Measurements from ENCODE around the gene CX3CR1.
"Not testable (repeated sequence)": the region's sequence is repeated elsewhere in the genome, so short reads cannot be mapped to it uniquely, and the experiment has no call there.

Gene CX3CR1

DNA sequence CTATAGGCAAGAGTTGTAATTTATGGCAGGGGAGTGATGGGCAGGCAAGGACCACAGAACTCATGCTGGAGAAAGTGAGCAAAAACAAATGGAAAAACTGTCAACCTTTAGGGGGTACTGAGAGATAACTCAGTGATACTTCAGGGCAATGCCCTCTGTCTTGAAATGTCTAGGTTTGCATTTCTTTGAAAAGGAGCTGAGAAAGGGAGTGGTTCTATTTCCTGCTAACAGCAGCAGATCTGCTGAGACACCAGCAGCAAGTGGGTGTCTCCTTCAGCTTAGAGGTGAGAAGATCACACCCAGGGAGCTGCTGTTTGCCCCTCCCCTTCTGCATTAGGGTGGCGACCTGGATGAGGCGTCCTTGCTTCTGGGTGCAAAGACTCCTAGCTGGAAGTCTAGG lies 45.2 kb downstream of the CX3CR1 start:
- DNase-seq: no peak

GRCh38 chr3:39232859-39233258 lies 47.0 kb downstream of the CX3CR1 start:
- in situ Hi-C loops (cut with HindIII; ENCODE audit: low pct_ligation_motif_present, low pct_unique_long_range_greater_than_20kb, low sequenced_read_pairs): no loop called here
- no peak for DNase-seq

More for the DNA sequence above, 45.2 kb downstream of the CX3CR1 start:
- in situ Hi-C loops (cut with HindIII; ENCODE audit: low pct_ligation_motif_present, low pct_unique_long_range_greater_than_20kb, low sequenced_read_pairs): no loop called here

DNA sequence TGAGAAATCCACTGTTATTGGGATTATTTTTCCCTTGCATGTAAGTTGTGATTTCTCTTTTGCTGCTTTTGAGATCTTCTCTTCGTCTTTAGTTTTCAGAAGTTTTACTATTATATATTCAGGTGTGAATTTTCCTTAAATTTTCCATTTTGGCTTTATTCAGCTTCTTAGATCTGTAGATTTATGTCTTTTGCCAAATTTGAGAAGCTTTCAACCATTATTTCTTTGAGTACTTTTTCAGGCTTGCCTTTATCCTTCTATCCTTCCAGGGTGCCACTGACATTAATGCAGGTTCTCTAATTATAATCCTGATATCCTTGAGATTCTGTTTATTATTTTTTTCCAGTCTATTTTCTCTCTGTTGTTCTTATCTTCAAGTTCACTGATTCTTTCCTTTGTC lies 49.4 kb downstream of the CX3CR1 start:
- in situ Hi-C loops (cut with HindIII; ENCODE audit: low pct_ligation_motif_present, low pct_unique_long_range_greater_than_20kb, low sequenced_read_pairs): no loop called here
- no peak for DNase-seq

DNA sequence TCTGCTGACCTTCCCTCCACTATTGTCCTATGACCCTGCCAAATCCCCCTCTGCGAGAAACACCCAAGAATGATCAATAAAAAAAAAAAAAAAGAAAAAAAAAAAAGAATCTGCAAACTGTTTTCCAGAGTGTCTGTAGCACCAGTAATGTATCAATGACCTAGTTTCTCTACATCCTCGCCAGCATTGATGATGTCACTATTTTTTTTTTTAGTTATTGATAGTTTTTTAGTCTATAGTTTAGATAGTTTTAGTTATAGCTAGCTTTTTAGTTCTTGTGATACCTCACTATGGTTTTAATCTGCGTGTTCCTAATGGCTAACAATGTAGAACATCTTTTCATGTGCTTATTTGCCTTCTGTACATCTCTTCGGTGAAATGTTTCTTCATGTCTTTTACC lies 51.3 kb downstream of the CX3CR1 start:
- in situ Hi-C loops (cut with HindIII; ENCODE audit: low pct_ligation_motif_present, low pct_unique_long_range_greater_than_20kb, low sequenced_read_pairs): no loop called here
- DNase-seq: no peak

GRCh38 chr3:39227596-39227995 lies 52.2 kb downstream of the CX3CR1 start:
- DNase-seq; in situ Hi-C loops (cut with HindIII; ENCODE audit: low pct_ligation_motif_present, low pct_unique_long_range_greater_than_20kb, low sequenced_read_pairs): not testable (repeated sequence)

- in situ Hi-C loops (cut with HindIII; ENCODE audit: low pct_ligation_motif_present, low pct_unique_long_range_greater_than_20kb, low sequenced_read_pairs): no loop called here
- DNase-seq: no peak
Measured at GRCh38 chr3:39226106-39226741, 53.6 kb downstream of the CX3CR1 start.

GRCh38 chr3:39224288-39224687 lies 55.5 kb downstream of the CX3CR1 start:
- no peak for DNase-seq
- in situ Hi-C loops (cut with HindIII; ENCODE audit: low pct_ligation_motif_present, low pct_unique_long_range_greater_than_20kb, low sequenced_read_pairs): no loop called here

DNA sequence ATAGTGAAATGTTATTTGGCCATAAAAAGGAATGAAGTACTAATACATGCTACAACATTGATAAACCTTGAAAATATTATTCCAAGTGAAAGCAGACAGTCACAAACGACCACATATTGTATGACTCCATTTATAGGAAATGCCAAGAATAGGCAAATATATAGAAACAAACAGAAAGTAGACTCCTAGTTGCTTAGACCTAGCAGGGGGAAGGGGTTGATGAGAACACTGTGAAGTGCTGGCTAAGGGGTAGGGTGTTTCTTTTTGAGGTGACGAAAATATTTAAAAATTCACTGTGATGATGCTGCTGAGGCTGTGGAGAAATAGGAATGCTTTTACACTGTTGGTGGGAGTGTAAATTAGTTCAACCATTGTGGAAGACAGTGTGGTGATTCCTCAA lies 56.9 kb downstream of the CX3CR1 start:
- in situ Hi-C loops (cut with HindIII; ENCODE audit: low pct_ligation_motif_present, low pct_unique_long_range_greater_than_20kb, low sequenced_read_pairs): no loop called here
- no peak for DNase-seq

DNA sequence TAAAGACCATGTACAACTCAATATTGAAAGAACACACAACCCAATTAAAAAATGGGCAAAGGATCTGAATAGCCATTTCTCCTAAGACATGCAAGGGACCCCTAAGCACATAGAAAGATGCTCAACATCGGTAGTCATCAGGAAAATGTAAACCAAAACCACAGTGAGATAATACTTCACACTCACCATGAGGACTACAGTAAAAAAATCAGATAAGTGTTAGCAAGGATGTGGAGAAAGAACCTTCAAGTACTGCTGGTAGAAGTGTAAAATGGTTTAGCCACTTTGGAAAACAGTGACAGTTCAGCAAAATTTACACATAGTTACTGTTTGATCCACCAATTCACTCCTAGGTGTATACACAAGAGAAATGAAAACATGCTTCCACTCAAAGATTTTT lies 57.4 kb downstream of the CX3CR1 start:
- no peak for DNase-seq
- in situ Hi-C loops (cut with HindIII; ENCODE audit: low pct_ligation_motif_present, low pct_unique_long_range_greater_than_20kb, low sequenced_read_pairs): no loop called here

DNA sequence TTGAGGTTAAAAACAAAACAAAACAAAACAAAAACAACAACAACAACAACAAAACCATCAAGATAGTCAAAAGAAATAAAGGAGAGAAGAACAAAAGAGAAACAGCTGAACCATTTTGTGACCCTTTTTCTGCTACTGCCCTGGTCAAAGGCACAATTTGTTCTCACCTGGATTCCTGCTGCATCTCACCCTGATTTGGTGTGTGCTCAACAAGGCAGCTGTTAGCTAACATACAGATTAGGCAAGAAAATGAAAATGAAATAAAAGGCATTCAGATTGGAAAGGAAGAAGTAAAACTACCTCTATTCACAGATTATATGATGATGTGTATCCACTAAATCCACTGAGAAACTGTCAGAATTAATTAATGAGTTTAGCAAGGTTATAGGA lies 58.7 kb downstream of the CX3CR1 start:
- in situ Hi-C loops (cut with HindIII; ENCODE audit: low pct_ligation_motif_present, low pct_unique_long_range_greater_than_20kb, low sequenced_read_pairs): no loop called here
- DNase-seq: no peak

DNA sequence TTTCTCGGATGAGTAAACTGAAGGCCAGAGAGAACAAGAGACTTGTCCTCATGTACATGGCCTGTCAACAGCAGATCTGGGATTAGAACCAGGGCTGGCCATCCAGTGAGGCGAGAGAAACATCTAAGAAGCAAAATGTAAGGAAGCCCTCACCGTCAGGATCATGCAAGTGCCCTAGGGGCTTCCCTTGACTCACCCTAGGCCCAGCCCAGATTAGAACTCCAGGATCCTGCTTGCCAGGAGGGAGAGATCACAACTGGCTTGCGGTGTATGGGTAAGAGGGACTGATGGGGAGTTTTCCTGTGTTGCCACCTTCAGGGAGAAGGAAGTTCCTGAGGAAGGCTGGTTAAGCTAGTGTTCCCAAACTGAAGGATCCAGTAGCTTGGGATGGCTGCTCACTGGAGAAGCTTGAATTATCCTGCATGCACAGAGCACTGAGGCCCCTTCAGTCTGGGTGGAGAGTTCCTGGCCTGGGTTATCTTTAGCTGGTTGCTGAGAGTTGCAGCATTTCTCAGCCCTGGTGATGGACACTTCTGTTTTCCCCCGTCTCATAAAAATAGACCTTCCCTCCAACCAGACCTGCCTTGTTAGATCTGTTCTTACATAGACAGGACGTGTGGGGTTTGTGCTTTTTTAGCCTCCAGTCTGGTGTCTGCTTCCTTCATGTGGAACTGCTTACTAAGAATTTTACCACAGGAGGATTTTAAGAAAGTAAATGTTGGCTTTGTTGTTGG lies 59.3 kb downstream of the CX3CR1 start:
- no peak for DNase-seq
- in situ Hi-C loops (cut with HindIII; ENCODE audit: low pct_ligation_motif_present, low pct_unique_long_range_greater_than_20kb, low sequenced_read_pairs): no loop called here

GRCh38 chr3:39219702-39220101 lies 60.1 kb downstream of the CX3CR1 start:
- no peak for DNase-seq
- in situ Hi-C loops (cut with HindIII; ENCODE audit: low pct_ligation_motif_present, low pct_unique_long_range_greater_than_20kb, low sequenced_read_pairs): no loop called here

DNA sequence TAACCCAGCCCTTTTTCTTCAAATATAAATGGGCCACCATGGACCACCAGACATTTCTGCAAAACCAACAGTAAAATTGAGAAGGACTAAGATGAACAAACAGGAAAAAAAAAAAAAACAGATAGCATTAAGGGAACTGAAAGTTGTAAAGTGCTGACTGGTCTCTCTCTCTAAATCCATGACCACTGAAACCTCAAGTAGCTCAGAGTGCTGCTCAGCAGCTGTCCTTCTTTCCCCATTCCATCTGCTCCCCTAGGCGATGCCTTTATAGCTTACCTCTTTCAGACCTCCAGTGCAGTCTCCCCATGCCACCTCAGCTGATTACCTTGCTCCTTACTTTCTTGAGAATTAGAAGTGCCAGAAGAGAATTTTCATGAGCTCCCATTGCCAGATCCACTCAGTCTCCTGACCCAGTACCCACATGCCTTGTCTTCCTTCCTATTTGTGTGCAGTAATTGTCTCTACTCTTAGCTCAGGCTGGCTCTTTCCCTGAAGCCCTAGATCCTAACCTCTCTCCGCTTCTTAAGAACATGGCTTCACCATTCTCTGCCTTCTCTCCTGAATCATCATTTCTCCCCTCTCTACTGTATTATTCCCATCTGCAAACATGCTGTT lies 63.6 kb downstream of the CX3CR1 start:
- DNase-seq: no peak
- in situ Hi-C loops (cut with HindIII; ENCODE audit: low pct_ligation_motif_present, low pct_unique_long_range_greater_than_20kb, low sequenced_read_pairs): no loop called here

DNA sequence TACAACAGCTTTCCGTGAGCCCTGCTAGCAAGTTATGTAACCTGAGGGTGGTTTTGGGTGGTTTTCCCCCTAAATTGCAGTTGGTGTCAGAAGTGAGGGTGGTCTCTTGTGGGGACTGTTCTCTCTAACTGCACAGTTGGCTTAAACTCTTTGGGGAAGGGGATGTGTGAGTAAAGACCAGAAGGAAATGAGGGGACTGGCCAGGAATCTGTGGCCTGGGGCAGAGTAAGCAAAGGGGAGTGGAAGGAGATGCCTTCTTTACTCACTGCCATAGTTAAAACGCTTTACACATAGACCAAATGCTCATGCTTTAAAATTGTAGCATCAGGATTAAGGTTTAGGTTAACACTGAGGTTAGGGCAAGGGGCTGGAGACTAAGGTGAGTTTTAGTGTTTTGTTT lies 66.2 kb downstream of the CX3CR1 start:
- in situ Hi-C loops (cut with HindIII; ENCODE audit: low pct_ligation_motif_present, low pct_unique_long_range_greater_than_20kb, low sequenced_read_pairs): no loop called here
- DNase-seq: no peak
